GM19240 (cell line): ENCODE data around the gene XYLT2.
"Not testable (repeated sequence)": the region's sequence is repeated elsewhere in the genome, so short reads cannot be mapped to it uniquely, and the experiment has no call there.

Source experiments
- DNase-seq: peaks from one replicate; pipeline ENCODE4 v3.0.0; 2011; ENCODE audit warnings: low spot score; ENCODE audit not compliant: insufficient read length

XYLT2 gene

DNA sequence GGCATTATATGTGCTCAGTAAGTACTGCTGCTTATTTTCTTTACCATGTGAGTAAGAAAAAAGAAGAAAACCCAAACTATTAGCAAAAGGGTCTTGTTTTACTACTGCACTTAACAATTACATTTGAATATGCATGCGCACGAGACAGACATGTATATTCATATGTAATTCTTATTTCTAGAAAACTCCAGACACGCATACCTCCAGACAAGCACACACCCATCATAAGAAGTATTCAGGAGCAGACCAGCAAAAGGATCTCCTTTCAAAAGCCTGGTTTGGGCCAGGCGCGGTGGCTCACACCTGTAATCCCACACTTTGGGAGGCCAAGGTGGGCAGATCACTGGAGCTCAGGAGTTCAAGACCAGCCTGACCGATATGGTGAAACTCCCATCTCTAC is 43.6 kb downstream of the XYLT2 start:
- no peak for DNase-seq

DNA sequence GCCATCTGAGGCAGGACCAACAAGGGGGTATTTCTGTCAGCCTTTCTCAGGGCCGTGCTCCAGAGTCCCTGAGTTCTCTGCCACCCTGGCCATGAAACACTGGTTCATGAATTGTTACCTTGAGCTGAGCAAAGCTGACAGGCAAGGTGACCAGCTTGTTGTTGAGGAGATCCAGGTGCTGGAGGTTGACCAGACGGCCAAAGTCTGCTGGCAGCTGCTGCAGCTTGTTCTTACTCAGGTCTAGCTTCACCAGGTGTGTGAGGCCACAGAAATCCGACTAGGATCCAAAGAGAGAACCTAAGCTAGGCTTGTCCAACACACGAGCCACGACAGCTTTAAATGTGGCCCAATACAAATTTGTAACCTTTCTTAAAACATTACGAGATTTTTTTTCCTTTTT is 46.7 kb downstream of the XYLT2 start:
- DNase-seq: no peak

DNA sequence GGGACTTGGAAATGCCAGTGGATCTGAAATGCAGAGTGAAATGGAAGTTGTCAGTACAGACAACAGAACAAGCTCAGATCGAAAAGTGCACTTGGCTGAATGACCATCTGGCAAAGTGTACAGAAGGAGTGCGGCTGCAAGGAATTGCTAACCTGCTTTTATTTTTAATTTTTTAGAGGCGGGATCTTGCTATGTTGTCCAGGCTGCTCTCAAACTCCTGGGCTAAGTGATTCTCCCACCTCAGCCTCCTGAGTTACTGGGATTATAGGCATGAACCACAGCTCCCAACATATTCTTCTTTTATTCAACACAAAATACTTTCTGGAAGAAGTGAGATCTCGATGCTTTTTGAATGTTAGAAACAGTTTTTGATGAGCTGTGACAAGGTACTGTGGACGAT is 47.8 kb downstream of the XYLT2 start:
- no peak for DNase-seq

DNA sequence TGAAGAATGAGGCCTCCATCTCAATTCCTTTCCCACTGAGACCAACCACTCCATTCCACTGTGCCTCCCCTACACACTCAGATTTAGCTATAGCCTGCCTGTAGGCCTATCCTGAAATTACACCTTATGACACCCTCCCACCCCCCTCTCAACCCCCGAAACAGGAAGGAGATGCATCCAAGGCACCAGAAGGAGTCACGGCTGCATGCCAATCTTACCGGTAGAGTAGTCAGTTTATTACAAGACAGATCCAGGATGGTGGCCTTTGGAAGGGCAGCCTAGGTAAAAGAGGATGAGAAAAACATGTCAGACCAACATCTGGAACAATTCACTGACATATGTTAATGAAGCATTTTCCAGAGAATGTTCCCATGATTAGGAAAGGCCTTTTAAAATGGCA is 48.8 kb downstream of the XYLT2 start:
- no peak for DNase-seq

DNA sequence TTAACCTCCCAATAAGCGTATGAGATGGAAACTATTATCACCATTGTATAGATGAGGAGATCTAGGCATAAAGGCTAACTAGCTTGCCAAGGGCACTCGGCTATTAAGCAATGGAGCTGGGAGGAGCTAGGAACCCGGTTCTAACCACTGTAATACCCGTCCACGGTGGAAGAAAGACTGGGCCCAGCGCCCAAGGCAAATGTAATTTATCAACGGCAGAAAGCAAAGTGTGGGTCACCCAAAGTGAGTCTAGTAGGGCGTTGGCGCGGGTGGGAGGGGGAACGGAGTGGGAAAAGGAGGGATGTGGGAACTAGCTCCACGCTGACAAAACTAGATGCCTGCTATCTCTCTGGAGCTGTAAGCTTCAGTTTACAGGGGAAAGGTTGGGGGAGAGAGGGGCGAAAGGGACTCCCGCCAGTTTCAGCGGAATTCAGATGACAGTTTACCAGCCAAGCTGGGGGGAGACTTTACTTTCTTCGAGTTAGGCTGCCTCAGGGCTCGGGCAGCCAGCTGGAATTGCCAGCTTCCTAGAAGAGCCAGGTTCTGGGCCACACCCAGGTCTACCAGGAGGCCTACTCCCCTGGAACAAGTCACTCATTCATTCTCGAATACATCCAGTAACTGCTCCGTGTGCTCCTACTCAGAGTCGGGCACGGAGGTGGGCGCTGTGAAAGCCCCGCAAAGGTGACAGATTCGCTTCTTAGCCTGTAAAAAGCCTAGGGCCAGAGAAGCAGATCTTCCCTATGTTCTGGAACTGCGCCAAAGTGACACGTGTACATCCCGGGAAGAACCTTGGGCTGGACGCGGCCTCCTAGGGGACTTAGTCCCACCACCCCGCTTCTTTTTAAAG is 50.6 kb downstream of the XYLT2 start:
- DNase-seq: no peak

DNA sequence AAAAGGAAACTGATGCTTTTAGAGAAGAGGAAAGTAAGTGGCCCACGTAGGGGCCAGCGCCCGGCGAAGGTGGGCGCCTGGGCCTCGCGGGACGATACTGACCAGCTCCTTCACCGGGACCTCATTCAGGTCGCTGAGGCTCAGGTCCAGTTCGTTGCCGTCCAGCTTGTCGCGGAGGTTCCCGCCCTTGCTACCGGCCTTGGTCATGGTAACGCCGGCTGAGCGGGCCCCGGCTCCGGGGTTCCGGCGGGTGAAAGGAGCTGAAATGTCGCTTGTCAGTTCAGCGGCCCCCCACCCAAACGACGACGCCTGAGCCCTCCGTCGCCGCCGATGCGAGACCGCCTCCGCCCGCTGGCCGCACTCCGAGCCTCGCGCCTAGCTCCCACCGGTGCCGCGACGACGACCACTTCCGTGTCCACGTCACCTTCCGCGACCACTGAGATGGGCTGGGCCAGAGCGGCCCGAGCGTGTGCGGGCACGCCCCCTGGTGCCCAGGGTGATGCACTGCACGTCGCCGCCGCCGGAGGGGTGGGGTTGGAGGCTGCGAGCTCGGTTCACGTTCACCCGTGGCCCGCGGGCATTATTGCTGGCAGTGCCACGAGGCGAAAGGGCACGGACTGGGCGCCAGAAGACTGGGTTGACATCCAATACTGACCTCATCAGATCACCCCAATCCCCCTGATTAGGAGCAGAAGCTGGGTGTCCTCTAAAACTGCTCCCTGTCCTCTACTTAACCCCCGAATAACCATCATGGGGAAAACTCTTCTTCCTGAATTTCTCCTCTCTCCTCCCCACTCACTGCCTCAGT is 51.4 kb downstream of the XYLT2 start, which contains the start of gene LRRC59:
Gene LRRC59, minus strand, starts transcription at position 413 of the 808 bp plus-strand sequence. Its CDS starts 206 bp downstream, at position 207.
- peak; percentile 82 for DNase-seq

DNA sequence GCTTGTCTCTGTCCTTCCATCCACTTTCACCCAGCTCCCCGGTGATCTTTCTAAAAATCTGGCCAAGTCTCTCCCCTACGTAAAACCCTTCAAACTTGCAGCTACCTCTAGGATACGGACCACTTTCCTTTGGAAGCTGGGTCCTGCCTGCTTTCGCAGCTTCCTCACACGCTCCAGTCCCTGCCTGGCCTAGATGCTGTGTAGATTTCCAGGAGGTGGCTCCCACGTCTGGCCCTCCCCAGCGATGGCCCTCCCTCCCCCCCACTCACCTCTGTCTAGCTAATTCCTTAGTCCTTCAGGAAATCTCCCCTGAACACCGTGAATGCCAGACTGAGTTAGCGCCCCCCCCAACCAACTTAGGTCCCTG is 52.0 kb downstream of the XYLT2 start:
- no peak for DNase-seq

DNA sequence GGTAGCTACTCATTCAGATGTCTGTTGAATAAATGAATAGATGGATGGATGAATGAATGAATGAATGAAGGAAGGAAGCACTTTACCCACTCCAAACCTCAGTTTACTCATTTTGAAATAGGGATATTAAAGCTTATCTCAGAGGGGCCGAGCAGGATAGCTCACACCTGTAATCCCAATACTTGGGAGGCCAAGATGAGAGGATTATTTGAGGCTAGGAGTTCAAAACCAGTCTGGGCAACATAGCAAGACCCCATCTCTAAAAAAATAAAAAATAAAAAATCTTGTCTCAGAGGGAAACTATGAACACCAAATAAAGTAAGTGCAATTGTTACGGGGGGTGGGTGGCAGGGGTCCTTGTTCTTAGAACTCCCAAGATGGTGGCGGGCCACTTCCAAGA is 52.7 kb downstream of the XYLT2 start:
- DNase-seq: not testable (repeated sequence)

DNA sequence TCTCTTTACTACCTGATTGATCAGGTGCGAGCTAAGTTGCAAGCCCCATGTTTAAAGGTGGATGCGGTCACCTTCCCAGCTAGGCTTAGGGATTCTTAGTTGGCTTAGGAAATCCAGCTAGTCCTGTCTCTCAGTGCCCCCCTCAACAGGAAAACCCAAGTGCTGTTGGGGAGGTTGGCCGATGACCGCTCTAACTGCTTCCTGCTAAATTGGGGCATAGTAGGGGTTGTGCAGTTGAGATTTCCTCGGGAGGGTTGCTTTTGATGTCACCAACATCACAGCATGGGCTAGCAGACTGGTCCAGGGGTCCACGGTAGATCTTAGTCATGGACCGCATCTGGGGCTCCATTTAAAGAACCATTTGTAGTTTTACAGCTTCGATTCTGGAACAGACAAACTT is 53.7 kb downstream of the XYLT2 start:
- not testable (repeated sequence) for DNase-seq

DNA sequence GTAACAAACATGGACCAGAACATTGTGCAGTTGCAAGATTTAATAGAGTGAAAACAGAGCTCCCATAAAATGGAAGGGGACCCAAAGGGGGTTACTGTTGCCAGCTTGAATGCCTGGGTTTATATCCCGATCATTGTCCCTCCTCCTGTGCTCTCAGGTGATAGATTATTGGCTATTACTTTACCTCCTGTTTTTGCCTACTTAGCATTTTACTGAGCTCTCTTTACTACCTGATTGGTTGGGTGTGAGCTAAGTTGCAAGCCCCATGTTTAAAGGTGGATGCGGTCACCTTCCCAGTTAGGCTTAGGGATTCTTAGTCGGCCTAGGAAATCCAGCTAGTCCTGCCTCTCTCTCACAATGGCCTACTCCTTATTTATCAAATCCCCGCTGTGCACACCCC is 59.4 kb downstream of the XYLT2 start:
- not testable (repeated sequence) for DNase-seq

DNA sequence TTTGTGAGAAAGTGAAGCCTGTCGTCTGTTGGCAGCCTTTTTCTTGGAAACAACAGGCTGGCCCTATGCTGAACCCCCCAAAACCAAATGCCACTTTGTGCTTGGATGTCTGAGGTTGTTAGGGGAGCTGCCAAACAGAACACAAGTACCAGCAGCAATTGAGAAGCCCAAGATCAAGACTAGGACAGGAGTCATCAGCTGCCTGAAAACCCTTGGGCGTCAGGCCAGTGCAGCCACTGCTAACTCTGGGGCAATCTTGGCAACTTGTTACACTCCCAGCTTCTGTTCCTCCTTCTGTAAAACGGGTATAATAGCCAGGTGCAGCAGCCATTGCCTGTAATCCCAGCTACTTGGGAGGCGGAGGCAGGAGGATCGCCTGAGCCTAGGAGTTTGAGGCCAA is 60.7 kb downstream of the XYLT2 start:
- no peak for DNase-seq

DNA sequence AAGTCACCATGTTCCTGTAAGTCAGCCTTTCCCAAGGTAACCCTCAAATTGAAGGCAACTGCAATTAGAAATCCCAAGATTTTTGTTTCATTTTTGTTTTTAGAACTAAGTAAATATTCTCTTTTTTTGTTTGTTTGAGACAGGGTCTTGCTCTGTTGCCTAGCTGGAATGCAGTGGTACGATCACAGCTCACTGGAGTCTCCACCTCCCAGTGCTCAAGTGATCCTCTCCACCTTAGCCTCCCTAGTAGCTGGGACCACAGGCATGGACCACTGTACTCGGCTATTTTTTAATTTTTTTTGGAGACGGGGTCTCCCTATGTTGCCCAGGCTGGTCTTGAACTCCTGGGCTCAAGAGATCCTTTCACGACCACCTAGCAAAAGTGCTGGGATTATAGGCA is 62.0 kb downstream of the XYLT2 start:
- DNase-seq: no peak
